Measurements from ENCODE around the gene CTPS1. TPM values are rescaled to one million over a fixed set of nuclear protein-coding genes. Genes with fewer than 3 reads are reported as not detected.

CTPS1 gene
- total and polyA plus RNA-seq, 2 experiments from 2014 or later, result 31.8 to 93.9 TPM

DNA sequence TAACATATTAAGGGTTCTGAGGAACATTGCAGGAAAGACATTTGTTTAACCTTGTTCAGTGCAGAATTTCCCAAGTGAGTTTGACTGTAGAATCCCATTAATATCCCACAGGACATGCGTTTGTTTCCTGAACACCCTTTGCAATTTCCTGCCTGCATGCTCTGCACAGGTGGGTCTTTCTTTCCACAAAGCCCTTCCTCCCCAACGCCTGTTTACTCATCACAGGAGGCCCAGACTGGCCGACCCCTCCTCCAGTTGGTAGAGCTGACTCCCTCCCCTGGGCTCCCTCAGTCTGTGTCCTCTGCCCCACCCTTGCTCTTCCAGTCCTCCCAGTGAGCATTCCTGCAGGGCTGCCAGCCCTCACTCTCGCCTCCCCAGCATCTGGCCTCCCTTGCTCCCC lies 47.5 kb upstream of the CTPS1 start (continued):
- TF ChIP-seq, protein P1, sequence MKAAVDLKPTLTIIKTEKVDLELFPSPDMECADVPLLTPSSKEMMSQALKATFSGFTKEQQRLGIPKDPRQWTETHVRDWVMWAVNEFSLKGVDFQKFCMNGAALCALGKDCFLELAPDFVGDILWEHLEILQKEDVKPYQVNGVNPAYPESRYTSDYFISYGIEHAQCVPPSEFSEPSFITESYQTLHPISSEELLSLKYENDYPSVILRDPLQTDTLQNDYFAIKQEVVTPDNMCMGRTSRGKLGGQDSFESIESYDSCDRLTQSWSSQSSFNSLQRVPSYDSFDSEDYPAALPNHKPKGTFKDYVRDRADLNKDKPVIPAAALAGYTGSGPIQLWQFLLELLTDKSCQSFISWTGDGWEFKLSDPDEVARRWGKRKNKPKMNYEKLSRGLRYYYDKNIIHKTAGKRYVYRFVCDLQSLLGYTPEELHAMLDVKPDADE (IDR thresholded peaks at IDR 0.05), result no peak
- TF ChIP-seq EZH2 (IDR thresholded peaks at IDR 0.05; ENCODE audit: low read depth, unreplicated experiment), result no peak
- TF ChIP-seq NANOG (IDR thresholded peaks at IDR 0.05; ENCODE audit: borderline replicate concordance), result no peak
- TF ChIP-seq, protein P2, sequence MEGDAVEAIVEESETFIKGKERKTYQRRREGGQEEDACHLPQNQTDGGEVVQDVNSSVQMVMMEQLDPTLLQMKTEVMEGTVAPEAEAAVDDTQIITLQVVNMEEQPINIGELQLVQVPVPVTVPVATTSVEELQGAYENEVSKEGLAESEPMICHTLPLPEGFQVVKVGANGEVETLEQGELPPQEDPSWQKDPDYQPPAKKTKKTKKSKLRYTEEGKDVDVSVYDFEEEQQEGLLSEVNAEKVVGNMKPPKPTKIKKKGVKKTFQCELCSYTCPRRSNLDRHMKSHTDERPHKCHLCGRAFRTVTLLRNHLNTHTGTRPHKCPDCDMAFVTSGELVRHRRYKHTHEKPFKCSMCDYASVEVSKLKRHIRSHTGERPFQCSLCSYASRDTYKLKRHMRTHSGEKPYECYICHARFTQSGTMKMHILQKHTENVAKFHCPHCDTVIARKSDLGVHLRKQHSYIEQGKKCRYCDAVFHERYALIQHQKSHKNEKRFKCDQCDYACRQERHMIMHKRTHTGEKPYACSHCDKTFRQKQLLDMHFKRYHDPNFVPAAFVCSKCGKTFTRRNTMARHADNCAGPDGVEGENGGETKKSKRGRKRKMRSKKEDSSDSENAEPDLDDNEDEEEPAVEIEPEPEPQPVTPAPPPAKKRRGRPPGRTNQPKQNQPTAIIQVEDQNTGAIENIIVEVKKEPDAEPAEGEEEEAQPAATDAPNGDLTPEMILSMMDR (conservative IDR thresholded peaks at IDR 0.05; ENCODE audit: low read depth in 2 of 2), result no peak
- TF ChIP-seq, protein P3, sequence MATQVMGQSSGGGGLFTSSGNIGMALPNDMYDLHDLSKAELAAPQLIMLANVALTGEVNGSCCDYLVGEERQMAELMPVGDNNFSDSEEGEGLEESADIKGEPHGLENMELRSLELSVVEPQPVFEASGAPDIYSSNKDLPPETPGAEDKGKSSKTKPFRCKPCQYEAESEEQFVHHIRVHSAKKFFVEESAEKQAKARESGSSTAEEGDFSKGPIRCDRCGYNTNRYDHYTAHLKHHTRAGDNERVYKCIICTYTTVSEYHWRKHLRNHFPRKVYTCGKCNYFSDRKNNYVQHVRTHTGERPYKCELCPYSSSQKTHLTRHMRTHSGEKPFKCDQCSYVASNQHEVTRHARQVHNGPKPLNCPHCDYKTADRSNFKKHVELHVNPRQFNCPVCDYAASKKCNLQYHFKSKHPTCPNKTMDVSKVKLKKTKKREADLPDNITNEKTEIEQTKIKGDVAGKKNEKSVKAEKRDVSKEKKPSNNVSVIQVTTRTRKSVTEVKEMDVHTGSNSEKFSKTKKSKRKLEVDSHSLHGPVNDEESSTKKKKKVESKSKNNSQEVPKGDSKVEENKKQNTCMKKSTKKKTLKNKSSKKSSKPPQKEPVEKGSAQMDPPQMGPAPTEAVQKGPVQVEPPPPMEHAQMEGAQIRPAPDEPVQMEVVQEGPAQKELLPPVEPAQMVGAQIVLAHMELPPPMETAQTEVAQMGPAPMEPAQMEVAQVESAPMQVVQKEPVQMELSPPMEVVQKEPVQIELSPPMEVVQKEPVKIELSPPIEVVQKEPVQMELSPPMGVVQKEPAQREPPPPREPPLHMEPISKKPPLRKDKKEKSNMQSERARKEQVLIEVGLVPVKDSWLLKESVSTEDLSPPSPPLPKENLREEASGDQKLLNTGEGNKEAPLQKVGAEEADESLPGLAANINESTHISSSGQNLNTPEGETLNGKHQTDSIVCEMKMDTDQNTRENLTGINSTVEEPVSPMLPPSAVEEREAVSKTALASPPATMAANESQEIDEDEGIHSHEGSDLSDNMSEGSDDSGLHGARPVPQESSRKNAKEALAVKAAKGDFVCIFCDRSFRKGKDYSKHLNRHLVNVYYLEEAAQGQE (IDR thresholded peaks at IDR 0.05; ENCODE audit: unreplicated experiment), result no peak
- TF ChIP-seq ZNF331 (CRISPR knock-in tag; IDR thresholded peaks at IDR 0.05; ENCODE audit: low read depth), result no peak
- no peak for TF ChIP-seq STAT1 (IDR thresholded peaks at IDR 0.05; ENCODE audit: unreplicated experiment)

DNA sequence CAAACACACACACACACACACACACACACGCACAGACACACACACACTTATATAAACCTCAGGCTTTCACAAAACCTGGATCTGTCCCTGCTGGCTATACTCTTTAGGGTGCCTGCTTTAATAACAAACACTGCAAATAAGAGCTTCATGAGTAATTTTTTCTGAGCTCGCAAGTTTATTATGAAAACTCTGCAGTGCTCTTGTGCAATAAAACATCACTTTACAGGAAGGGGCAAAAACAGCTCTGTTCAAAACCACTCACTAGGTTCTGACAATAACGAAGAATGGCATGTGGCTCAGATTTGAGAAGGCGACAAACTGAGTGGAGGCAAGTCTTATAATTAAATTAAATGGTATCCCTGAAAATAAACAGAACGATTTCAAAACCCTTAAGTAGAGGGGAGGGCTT lies 42.6 kb upstream of the CTPS1 start:
- H3K36me3 Mint-ChIP-seq (ENCODE audit: low read depth), result no peaks in the 10 kb centered on the region
- Histone ChIP-seq H3F3A (replicated peaks; ENCODE audit: low read depth) (no peaks in the 10 kb centered on the region), H3K4me1 (ENCODE audit: insufficient read depth) (peaks cover 8% of the 10 kb centered on the region), H3K27me3 (ENCODE audit: insufficient read depth) (no peaks in the 10 kb centered on the region), H3K4me2 (no peak overlapping the region), H4K20me1 (replicated peaks; ENCODE audit: insufficient read depth) (no peaks in the 10 kb centered on the region), H2AFZ (no peak overlapping the region), H3K79me2 (replicated peaks; ENCODE audit: insufficient read depth) (no peaks in the 10 kb centered on the region), H3K36me3 (ENCODE audit: insufficient read depth) (no peaks in the 10 kb centered on the region), H3K27ac (ENCODE audit: low read depth) (no peak overlapping the region), H3K4me3 (no peak overlapping the region), H3K9me2 (ENCODE audit: insufficient read depth) (no peaks in the 10 kb centered on the region; the same call in 1 of the 2 replicates)
- peaks cover 2% of the 10 kb centered on the region for H3K27me3 Mint-ChIP-seq (ENCODE audit: insufficient read depth, low read depth, poor library complexity)
- H3K4me1 Mint-ChIP-seq, result peaks cover 11% of the 10 kb centered on the region
- H3K4me3 Mint-ChIP-seq, result no peak overlapping the region
- H3K27ac Mint-ChIP-seq, result no peak overlapping the region
- DNase-seq (ENCODE audit: low spot score) (no peak), ATAC-seq (no peak)
- H3K9me3 Mint-ChIP-seq, result no peaks in the 10 kb centered on the region
- TF ChIP-seq EZH2phosphoT487 (IDR thresholded peaks at IDR 0.05; ENCODE audit: unreplicated experiment) (no peak), NANOG (IDR thresholded peaks at IDR 0.05; ENCODE audit: borderline replicate concordance) (no peak)
- TF ChIP-seq, protein P3 (IDR thresholded peaks at IDR 0.05; ENCODE audit: unreplicated experiment), result no peak
